ENCODE data around the gene SLC7A14.

SLC7A14 gene

DNA sequence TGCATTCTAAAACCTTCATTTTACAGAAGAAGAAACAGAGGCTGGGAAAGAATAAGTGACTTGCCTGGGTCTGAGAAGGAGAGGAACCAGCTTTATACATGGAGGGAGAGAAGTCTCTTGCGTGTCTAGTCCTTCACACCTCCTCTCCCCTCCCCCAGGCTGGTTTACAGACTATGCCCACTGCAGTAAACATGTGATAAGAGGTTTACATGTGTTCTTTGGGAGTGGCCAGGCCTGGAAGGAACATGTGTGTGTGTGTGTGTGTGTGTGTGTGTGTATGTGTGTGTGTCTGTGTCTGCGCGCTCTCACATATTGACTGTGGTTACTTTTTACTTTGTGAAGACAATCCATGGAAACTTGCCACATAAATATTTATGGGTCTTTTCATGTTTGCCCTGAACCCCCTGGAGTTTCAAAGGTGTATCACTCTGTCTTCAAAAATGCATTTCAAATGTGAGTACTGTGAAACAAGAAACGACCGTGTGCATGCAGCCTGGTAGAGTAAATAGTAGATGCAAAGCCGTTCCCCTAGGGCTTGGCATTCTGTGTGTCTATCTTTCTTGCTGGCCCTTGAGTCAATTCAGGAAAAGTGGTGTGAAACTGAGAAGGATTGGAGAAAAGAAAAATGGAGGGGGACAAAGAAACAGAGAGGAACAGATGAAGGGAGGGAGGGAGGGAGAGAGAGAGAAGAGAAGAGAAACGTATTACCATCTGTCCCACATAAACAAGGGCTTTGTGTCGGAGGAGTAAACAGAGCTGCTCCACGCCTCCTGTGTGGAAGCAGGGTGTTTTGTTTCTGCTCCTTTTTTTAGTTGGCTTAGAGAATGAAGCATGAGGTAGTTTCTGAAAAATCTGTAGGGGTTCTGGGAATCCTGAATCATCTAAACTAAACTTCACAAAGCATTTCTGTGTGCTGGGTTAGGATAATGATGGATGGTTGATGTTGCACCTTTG, 115.5 kb downstream of the SLC7A14 start:
- no peak for DNase-seq (ENCODE audit: low read depth in 2 of 2)

DNA sequence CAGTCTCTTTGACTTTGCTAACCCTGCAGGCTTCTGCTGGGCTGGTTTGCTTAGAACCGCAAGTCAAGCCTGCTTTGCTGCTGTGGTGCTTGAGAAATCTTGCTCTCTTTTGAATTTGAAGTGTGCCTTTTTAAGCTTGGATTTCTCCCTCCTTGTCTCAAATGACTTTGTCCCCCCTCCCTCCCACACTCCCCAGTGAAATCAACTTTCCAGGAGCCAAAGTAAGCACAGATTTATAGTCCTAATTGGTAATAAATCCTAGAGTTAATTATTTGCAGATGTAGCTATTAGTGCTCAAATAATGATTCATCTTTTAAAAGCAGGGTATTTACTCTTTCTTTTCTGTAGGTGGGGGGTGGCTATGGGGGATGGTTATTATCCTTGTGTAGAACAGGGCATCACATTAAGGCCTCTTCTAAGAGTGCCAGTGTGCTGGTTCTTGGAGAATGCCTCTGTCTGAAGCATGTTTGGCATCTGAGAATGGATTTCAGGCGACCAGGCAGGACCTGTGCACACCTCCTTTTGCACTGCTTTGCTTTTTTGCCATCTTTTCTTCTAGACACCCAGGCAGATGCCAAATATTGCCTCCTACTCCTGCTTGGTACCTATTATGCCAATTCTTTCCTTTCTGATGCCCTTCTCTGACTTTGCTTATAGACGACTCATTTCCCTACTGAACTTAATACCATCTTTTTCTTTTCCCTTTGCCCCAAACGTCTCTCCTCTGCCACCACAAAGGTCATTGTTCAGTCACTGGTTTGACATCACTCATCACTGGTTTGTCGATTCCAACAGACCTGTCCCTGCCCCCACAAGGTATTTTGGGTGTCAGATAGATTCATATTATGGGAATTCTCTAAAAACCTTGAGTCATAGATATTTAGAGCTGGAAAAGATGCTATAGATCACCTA, 116.5 kb downstream of the SLC7A14 start:
- DNase-seq (ENCODE audit: low read depth in 2 of 2), result no peak

DNA sequence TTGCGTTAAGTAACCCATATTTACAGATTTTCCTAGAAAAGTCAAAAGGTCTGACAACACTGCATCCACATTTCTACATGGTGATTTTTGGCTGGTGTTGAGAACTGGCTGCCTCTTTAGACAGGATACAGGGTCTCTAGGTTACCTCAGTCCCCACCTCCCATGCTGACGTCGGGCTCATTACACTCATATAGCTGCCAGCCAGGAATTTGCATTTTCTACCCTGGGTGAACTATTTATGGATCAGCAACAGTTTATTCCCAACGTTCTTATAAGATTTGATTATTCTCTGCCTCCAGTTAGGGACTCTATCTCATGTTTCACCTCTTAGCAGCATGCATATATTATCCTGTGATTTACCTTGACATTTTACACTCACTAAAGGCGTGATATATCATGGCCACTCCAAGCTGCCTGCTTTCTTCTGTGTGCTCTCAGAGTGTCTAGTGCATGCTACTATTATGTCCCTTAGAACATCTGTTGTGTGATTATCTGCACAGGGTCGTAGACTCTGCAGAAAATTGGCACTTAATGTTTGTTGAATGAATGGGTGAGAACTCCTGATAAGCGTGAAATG, 118.2 kb downstream of the SLC7A14 start:
- DNase-seq (ENCODE audit: low read depth in 2 of 2), result no peak

DNA sequence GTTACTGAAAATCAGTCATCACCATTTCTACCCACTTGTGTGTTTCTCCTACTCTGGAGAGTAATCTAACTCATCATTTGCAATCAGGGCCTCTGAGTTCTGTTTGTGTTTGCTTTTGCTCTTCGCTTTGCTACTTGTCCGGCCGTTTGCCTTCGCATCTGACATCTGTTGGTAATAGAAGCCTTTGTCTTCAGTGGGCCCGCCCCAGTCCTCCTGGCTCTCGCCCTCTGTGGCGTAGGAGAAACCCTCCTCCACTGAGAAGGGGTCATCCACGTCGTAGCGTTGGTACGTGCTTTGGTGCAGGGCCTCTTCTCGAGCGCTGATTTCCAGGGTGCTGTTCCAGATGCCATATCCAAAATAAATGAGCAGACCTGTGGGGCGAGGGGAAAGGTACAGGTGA, 118.9 kb downstream of the SLC7A14 start:
- no peak for DNase-seq (ENCODE audit: low read depth in 2 of 2)

DNA sequence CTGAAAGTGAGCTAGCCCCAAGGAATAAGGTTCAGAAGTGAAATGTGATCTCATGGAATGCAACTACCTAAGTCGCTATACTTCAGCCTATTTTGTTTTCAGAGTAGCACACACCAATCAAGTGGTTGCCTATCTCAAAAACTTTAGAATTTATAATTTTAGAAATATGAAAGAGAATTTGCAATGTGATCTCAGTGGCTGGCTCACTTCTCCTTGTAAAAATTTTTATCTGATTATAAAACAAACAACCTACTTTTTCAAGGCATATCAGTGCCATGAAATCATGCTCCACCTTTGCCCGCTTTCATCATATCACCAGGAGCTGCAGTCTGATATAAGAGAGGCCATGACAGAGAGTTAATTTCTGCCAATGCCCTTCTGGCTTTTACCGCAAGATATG, 119.9 kb downstream of the SLC7A14 start:
- no peak for DNase-seq (ENCODE audit: low read depth in 2 of 2)

DNA sequence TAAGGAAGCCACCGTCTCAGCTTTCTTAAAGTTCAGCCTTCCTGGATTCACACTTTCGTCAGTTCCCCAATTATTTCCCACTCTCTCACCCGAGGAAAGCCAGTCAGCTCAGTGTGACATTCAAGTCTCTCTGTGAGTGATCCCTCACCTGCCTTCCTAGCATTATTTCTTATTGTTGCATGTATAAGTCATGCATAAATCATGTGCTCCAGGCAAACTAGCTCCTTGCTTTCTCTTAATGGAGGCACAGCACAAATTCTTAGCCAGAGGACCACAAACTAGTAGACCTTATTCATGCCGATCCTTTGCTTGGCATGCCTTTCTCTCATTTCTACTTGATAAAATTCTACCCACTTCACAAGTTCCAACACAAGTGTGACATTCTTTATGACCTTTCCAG, 122.9 kb downstream of the SLC7A14 start:
- DNase-seq (ENCODE audit: low read depth in 2 of 2), result no peak

DNA sequence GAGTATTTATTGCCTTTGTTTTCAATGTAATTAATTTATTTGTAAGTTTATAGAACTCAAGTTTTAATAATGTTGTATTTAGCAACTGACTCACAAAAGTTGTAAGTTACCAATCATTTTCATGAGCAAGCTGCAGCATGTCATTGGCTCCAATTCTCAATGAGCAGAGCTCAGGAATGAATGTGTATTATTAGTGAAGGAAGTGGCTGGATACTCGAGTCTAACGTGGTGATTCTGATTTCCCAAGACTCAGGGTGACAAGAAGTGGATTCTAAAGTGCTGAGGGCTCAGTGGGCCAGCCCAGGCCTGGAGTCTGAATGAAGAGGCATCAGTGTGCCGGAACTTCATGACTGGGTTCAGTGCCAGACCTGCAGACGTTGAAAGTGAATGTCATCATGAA, 127.6 kb downstream of the SLC7A14 start:
- no peak for DNase-seq (ENCODE audit: low read depth in 2 of 2)

DNA sequence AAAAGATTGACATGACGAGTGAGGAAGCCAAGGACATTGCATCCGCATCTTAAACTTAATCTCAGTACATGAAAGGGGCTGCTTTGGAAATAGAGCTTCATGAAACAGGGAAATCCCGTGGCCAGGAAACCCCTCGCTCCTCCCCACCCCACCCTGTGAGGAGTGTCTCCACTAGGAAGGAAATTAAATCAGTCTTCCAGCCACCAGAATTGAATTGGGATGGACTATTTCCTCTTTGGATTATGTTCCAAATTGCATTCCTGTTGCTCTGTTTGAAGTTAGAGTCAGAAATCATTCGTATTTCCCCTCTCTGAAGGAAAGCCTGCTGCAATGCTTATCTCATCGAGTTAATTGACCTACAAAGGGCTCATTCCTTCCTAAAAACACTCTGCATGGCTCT, 131.4 kb downstream of the SLC7A14 start:
- no peak for DNase-seq (ENCODE audit: low read depth in 2 of 2)

DNA sequence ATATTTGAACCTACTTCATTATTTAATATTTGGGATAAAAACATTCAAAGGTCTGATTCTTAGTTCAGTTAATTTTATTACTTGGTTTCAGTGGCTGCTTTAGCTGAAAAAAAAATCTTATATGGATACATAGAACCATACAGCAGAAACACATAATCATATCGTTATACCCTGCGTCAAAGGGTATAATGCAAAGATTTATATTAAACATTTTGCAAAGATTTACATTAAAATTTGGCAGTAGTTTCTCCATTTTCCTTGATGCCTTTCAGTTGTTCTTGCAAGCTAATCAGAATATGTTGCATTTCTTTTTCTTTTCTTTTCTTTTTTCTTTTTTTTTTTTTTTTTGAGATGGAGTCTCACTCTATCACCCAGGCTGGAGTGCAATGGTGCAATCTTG, 135.8 kb downstream of the SLC7A14 start:
- no peak for DNase-seq (ENCODE audit: low read depth in 2 of 2)

DNA sequence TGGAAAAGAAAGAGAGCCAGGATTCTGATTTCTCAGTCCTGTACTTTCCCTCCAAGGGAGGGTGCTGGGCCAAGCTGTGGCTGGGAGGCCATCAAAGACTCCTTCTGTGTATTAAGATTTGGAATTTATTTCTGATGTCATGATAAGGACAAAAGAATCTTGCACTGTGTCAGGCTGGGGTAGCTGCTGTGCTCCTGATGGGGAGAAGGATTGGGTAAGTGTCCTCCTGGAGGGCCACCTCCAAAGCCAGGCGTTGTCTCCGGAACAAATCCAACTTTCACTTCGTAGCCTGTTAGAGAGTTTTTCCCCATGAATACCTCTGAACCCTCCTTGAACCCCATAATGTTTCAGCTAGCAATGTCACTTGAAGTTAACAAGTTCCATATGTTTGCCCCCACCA, 137.3 kb downstream of the SLC7A14 start:
- DNase-seq (ENCODE audit: low read depth in 2 of 2), result no peak

DNA sequence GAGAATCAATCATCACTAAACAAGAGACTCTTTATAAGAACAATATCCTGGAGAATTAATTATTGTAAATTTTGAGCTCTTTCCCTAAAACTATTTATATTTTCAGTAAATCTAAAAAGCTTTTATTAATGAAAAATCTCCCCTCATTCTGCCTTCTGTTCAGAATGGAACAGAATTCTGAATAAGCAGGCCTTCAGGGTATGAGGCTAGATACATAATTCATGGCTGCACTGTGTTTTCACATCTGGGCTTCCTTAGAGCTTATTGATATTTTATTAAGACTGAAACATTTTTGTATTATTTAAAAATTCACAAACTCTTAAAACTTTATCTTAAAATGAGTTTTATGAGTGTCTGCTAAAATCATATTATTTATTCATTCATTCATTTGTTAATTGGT, 142.4 kb downstream of the SLC7A14 start:
- DNase-seq (ENCODE audit: low read depth in 2 of 2), result no peak

DNA sequence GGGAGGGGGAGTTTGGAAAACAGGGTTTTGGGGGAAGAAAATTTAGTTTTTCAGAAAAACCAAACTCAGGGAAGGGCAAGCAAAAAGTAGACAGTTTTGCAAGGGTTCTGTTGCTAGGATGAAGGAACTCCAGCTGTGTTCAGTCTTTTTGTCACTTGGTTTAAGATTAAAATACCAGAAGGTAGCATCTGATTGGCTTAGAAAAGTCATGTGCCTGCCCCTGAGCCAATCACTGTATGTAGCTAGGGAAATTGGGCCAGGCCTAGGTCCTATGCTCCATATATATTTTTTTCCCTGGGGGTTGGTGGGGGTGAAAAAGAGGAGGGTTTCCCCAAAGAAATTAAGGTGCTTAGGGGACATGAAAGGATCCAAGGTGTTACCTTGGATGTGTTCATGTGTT, 142.9 kb downstream of the SLC7A14 start:
- no peak for DNase-seq (ENCODE audit: low read depth in 2 of 2)

DNA sequence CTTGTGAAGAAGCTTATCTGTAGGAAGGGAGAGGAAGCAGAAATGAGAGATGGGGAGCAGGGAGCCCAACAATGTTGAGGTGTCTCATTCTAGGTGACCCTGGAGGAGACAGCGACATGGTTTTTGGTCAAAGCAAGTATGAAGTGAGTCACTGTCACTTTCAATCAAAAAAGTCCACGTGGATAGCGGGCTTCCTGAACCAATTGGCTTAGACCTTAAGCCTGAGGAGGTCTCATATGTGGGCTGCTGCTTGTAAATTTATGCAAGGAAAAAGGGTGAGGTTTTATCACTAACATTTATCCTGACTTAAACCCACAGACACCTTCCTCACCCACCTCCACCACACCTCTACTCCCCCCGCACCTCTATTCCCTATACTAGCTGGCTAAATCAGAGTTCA, 144.5 kb downstream of the SLC7A14 start:
- DNase-seq (ENCODE audit: low read depth in 2 of 2), result no peak

DNA sequence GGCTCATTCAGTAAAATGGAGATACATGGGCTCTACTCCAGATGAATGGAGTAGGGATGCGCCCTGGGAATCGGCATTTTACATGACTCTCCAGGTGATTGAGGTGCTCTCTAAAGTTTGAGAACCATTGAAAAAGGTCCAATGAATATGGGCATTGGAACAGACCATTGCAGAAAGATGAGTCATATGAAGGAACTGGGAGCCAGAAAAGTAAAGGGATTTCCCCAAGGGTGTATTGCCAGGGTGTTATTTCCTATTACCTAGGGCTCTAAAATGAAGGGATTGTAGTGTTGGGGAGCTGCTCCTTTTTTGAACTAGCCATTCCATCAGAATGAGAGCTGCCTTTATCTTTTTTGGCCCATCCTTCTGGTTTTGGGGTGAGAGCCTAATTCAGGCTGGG, 145.5 kb downstream of the SLC7A14 start:
- DNase-seq (ENCODE audit: low read depth in 2 of 2), result no peak

DNA sequence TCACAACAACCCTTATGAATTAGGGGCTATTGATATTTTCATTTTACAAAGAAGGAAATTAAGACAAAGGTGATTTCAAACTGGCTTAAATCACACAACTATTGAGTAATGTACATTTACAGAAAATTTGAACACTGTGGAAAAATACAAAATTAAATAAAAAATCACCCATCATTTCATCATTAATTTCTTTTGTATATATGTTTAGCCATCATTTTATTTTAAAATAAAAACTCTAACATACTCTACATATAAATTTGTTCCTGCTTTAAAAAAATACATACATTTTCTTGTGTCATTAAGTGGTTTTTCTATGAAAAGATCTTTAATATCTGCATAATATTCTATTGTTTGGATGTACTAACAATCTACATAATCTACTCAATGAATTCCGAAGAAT, 147.0 kb downstream of the SLC7A14 start:
- no peak for DNase-seq (ENCODE audit: low read depth in 2 of 2)

DNA sequence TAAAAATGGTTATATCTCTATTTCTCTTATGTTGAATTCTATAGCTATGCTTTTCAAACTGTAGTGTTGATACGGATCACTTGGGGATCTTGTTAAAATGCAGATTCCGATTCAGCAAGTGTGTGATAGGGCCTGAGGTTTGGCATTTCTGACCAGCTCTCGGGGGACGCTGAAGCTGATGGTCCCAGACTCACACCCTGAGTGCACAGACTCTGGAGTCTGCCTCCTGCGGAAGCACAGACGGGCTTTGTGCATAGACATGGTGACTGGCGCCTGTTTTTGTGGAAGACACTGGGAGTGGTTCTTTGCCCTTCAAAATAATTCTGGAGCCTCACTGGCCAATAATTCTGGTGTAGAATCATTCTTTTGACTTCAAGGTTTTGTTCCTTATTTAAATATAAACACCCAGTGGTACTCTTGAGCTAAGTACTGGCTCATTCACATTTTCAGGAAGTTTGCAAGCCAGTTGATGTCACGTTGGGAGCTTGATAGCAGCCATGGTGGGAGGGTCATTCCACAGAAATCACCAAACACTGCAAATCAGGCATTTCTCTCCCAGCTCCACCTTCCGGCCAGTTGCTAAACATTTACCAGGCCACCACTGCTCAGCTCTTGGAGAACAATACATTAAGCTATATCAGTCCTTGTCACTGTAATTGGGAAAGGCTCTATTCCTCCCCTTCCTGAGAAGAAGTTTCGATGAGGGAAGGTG, 148.0 kb downstream of the SLC7A14 start:
- DNase-seq (ENCODE audit: low read depth in 2 of 2), result no peak

DNA sequence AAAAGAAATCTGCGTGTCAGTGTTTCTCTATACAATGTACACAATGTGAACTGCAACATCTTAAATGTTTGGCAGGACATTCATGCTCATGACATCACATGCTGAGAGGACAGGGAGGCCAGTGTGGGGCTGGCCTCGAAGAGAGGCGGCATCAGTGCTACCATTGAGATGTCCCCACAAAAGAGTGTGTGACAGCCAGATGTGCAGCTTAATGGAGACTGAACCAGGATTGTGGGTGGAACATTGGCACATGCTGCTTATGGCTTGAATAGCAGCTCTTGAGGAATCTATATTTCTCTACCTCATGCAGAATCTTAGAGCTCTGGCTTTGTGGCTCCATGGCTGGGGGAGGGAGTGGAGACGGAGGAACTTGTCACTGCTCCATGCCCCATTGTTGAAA, 148.7 kb downstream of the SLC7A14 start:
- DNase-seq (ENCODE audit: low read depth in 2 of 2), result no peak

DNA sequence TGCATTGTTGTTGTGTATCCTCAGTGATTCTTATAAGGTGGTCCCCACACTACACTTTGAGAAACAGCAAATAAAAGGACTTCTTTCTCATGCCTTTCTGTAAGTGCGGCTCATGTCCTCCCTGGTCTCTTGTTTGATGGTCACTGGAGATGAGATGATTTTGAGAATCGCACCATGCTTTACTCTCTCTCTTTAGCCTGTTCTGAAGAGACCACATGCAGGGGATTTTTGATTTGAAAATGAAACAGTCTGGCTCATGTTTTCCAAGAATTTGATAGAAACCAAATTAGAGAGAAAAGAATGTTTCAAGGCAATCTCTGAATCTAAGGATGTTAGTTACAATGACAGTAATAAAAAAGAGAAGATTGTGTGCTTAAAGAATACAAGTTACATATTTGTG, 149.2 kb downstream of the SLC7A14 start:
- no peak for DNase-seq (ENCODE audit: low read depth in 2 of 2)

DNA sequence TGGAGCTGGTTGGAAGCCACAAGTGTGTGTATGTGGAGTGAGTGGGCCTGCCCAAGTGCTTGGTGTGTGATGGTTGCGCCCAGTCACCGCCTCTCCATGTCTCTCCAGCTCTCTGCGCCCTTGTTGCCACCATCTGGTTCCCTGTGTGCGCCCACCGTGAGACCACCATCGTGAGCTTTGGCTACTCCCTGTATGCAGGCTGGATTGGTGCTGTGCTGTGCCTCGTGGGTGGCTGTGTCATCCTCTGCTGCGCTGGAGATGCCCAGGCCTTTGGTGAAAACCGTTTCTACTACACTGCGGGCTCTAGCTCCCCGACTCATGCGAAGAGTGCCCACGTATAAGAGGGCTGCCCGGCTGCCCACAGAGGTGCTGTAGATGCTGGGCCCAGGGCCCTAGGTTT, 153.5 kb downstream of the SLC7A14 start:
- no peak for DNase-seq (ENCODE audit: low read depth in 2 of 2)

DNA sequence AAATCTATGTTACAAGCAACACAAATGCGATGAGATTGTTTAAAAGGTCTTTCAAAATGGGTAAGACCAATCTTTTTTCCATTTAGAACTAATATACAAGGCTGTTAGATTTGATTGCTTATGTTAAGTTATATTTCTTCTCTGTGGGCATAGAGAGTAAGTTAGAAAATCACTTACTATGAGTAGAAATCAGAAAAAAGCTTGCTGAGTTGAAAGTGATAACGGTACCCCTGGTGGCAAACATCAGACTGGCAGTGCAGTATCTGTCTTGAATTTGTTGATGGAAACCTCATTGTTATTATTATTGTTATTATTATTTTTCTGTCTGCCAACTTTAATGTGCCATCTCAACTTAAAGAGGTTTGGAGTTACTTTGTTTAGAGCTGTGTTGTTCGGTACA, 154.8 kb downstream of the SLC7A14 start:
- no peak for DNase-seq (ENCODE audit: low read depth in 2 of 2)

DNA sequence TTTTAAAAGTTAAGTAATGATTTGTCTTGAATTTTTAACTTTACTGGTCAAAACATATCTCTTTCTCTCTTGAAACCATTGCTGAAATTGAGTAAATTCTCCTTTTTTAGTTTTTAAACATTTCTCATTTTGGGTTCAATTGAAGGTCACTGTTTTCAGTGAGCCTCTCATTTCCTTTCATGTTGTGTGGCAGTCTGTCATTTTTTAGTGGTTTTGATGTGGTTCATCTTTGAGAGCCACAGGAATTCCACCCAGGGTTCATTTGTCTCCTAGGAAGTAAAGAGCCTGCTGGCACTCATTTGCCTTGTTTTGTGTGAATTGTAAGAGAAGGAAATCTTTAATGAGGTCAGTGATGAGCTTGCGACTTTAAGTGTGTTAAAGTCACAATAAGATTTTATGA, 156.8 kb downstream of the SLC7A14 start:
- no peak for DNase-seq (ENCODE audit: low read depth in 2 of 2)

DNA sequence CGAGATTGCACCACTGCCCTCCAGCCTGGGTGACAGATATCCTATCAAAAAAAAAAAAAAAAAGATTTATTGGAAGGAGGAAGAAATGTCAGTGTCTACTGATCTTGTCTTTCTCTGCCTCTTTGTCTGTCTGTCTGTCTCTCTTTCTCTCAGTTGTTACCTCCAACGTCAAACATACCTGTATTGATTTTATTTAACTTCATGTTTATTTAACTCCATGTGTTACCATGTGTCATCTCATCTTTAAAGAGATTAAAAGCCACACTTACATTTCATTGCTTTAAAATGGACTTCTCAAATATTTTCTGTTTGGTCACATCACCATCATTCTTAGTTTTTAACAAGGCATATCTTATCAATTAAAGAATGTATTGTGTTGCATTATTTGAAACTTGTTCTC, 157.8 kb downstream of the SLC7A14 start:
- DNase-seq (ENCODE audit: low read depth in 2 of 2), result no peak

Measured in stimulated activated CD4-positive, alpha-beta T cell treated with anti-CD3 and anti-CD28 coated beads, Interleukin-12 subunit alpha, Interleukin-12 subunit beta, amount 100 ng/mL, for 24 hours (primary cell).